HUES64 (cell line): ENCODE results near the gene COL23A1.
"Not testable (repeated sequence)": the region's sequence is repeated elsewhere in the genome, so short reads cannot be mapped to it uniquely, and the experiment has no call there.

Experiments
- H3K27ac ChIP-seq: 2 replicates; pipeline ENCODE4 v1.7.0; 2013; ENCODE audit warnings: low read depth, low read length, inconsistent platforms
- H3K27me3 ChIP-seq: 2 replicates; pipeline ENCODE4 v1.6.1; 2013; ENCODE audit warnings: mild to moderate bottlenecking, low read length; ENCODE audit not compliant: insufficient read depth
- H3K36me3 ChIP-seq: 2 replicates; pipeline ENCODE4 v1.6.1; 2013; ENCODE audit warnings: mild to moderate bottlenecking, low read length; ENCODE audit not compliant: insufficient read depth
- H3K4me1 ChIP-seq: 2 replicates; pipeline ENCODE4 v1.6.1; 2013; ENCODE audit warnings: mild to moderate bottlenecking, low read length, moderate library complexity; ENCODE audit not compliant: insufficient read depth
- H3K4me3 ChIP-seq: 2 replicates; pipeline ENCODE4 v1.5.1; 2013; ENCODE audit warnings: mild to moderate bottlenecking, low read length, moderate library complexity
- H3K9ac ChIP-seq: 2 replicates; pipeline ENCODE4 v1.6.1; 2013; ENCODE audit warnings: mild to moderate bottlenecking, low read depth, low read length
- H3K9me3 ChIP-seq: 2 replicates; pipeline ENCODE4 v1.6.1; 2013; ENCODE audit warnings: low read depth, low read length; ENCODE audit not compliant: insufficient read depth
- whole genome bisulfite sequencing: fragments of 150-250, 120-280 bp; methylation state at CpG from one replicate; pipeline ENCODE4 v1.1.7; 2013; ENCODE audit warnings: missing lambda C conversion rate; 5-methylcytosine and 5-hydroxymethylcytosine counted together

COL23A1 gene

GRCh38 chr5:178241688-178242231 lies 348.4 kb downstream of the COL23A1 start:
- H3K36me3 ChIP-seq, result no peaks in the 10 kb centered on the region
- no peak overlapping the region for H3K27ac ChIP-seq
- H3K9me3 ChIP-seq, result no peaks in the 10 kb centered on the region
- H3K27me3 ChIP-seq, result no peaks in the 10 kb centered on the region
- WGBS, result 93% methylated on average over 15 of the region's 15 CpGs
- no peak overlapping the region for H3K4me3 ChIP-seq
- H3K4me1 ChIP-seq, result no peaks in the 10 kb centered on the region
- H3K9ac ChIP-seq, result no peak overlapping the region

- H3K27ac ChIP-seq, result no peak overlapping the region
- WGBS, result 81% methylated on average over 8 of the region's 8 CpGs
Observed at GRCh38 chr5:178241231-178241663, 348.9 kb downstream of the COL23A1 start.

GRCh38 chr5:178240766-178241165 lies 349.4 kb downstream of the COL23A1 start:
- H3K4me1 ChIP-seq, result no peaks in the 10 kb centered on the region
- 94% methylated on average over 9 of the region's 9 CpGs for WGBS
- no peak overlapping the region for H3K9ac ChIP-seq
- H3K36me3 ChIP-seq, result no peaks in the 10 kb centered on the region
- no peak overlapping the region for H3K27ac ChIP-seq
- H3K9me3 ChIP-seq, result no peaks in the 10 kb centered on the region
- H3K4me3 ChIP-seq, result no peak overlapping the region
- H3K27me3 ChIP-seq, result no peaks in the 10 kb centered on the region

More at GRCh38 chr5:178241231-178241663, 348.9 kb downstream of the COL23A1 start:
- Histone ChIP-seq H3K4me3 (no peak overlapping the region), H3K36me3 (no peaks in the 10 kb centered on the region), H3K27me3 (no peaks in the 10 kb centered on the region), H3K4me1 (no peaks in the 10 kb centered on the region), H3K9ac (no peak overlapping the region), H3K9me3 (no peaks in the 10 kb centered on the region)

- no peaks in the 10 kb centered on the region for H3K9me3 ChIP-seq
- H3K4me3 ChIP-seq, result no peak overlapping the region
- no peaks in the 10 kb centered on the region for H3K36me3 ChIP-seq
- H3K4me1 ChIP-seq, result no peaks in the 10 kb centered on the region
- H3K27me3 ChIP-seq, result no peaks in the 10 kb centered on the region
- H3K27ac ChIP-seq, result no peak overlapping the region
- 96% methylated on average over 19 of the region's 19 CpGs for WGBS
- no peak overlapping the region for H3K9ac ChIP-seq
Observed at GRCh38 chr5:178240341-178240741, 349.9 kb downstream of the COL23A1 start.

- 82% methylated on average over 14 of the region's 16 CpGs for WGBS
- not testable (repeated sequence) for H3K36me3 ChIP-seq, H3K9ac ChIP-seq
Observed at GRCh38 chr5:178239626-178240301, 350.4 kb downstream of the COL23A1 start.

GRCh38 chr5:178238711-178239592 lies 351.2 kb downstream of the COL23A1 start:
- H3K4me1 ChIP-seq, result no peaks in the 10 kb centered on the region
- no peak overlapping the region for H3K9ac ChIP-seq
- no peaks in the 10 kb centered on the region for H3K9me3 ChIP-seq
- no peaks in the 10 kb centered on the region for H3K27me3 ChIP-seq
- WGBS, result 85% methylated on average over 17 of the region's 17 CpGs
- no peak overlapping the region for H3K4me3 ChIP-seq
- H3K27ac ChIP-seq, result no peak overlapping the region
- no peaks in the 10 kb centered on the region for H3K36me3 ChIP-seq

More at GRCh38 chr5:178239626-178240301, 350.4 kb downstream of the COL23A1 start:
- H3K27me3 ChIP-seq, H3K4me3 ChIP-seq, H3K27ac ChIP-seq, H3K9me3 ChIP-seq, H3K4me1 ChIP-seq: not testable (repeated sequence)

- Histone ChIP-seq H3K4me1 (no peaks in the 10 kb centered on the region), H3K9me3 (no peaks in the 10 kb centered on the region), H3K9ac (no peak overlapping the region), H3K36me3 (no peaks in the 10 kb centered on the region), H3K27ac (no peak overlapping the region), H3K4me3 (no peak overlapping the region), H3K27me3 (no peaks in the 10 kb centered on the region)
- 94% methylated on average over 6 of the region's 6 CpGs for WGBS
Observed at GRCh38 chr5:178238313-178238635, 351.9 kb downstream of the COL23A1 start.

GRCh38 chr5:178237431-178238312 lies 352.5 kb downstream of the COL23A1 start:
- Histone ChIP-seq H3K27ac (no peak overlapping the region), H3K27me3 (no peaks in the 10 kb centered on the region), H3K4me1 (no peaks in the 10 kb centered on the region), H3K9ac (no peak overlapping the region), H3K9me3 (no peaks in the 10 kb centered on the region), H3K4me3 (no peak overlapping the region), H3K36me3 (no peaks in the 10 kb centered on the region)
- WGBS, result 92% methylated on average over 13 of the region's 13 CpGs

GRCh38 chr5:178236679-178237078 lies 353.5 kb downstream of the COL23A1 start:
- H3K36me3 ChIP-seq, result no peaks in the 10 kb centered on the region
- no peak overlapping the region for H3K9ac ChIP-seq
- WGBS, result 90% methylated on average over 4 of the region's 4 CpGs
- no peaks in the 10 kb centered on the region for H3K4me1 ChIP-seq
- no peaks in the 10 kb centered on the region for H3K9me3 ChIP-seq
- H3K27me3 ChIP-seq, result no peaks in the 10 kb centered on the region
- no peak overlapping the region for H3K4me3 ChIP-seq
- H3K27ac ChIP-seq, result no peak overlapping the region

GRCh38 chr5:178236126-178236525 lies 354.1 kb downstream of the COL23A1 start:
- whole genome bisulfite sequencing, result 95% methylated on average over 9 of the region's 9 CpGs
- no peaks in the 10 kb centered on the region for H3K9me3 ChIP-seq
- H3K27me3 ChIP-seq, result no peaks in the 10 kb centered on the region
- no peak overlapping the region for H3K27ac ChIP-seq
- peaks cover 4% of the 10 kb centered on the region; the same call in 1 of the 2 replicates for H3K4me1 ChIP-seq
- H3K36me3 ChIP-seq, result peaks cover 2% of the 10 kb centered on the region; the same call in 1 of the 2 replicates
- H3K4me3 ChIP-seq, result no peak overlapping the region
- no peak overlapping the region for H3K9ac ChIP-seq
